HG02840 (cell line): ENCODE data around the gene ARGLU1.
"Not testable (repeated sequence)": the region's sequence is repeated elsewhere in the genome, so short reads cannot be mapped to it uniquely, and the experiment has no call there.

Experiments
- ATAC-seq: cut with Tn5 transposase; IDR thresholded peaks from one replicate; pipeline ENCODE4 v1.9.1; 2021; ENCODE audit warnings: mild to moderate bottlenecking, moderate library complexity, moderate number of reproducible peaks; ENCODE audit not compliant: unreplicated experiment, low FRiP score

The ARGLU1 gene

GRCh38 chr13:106567474-106568298, at the start of gene ARGLU1:
TSS of gene ARGLU1 (minus strand) at chr13:106568137. CDS start at chr13:106567919, 218 bp downstream.
- peak; percentile 72 for ATAC-seq

GRCh38 chr13:106617561-106617960, 49.6 kb upstream of the ARGLU1 start:
- no peak for ATAC-seq

- no peak for ATAC-seq
These were observed 48.8 kb upstream of the ARGLU1 start for GRCh38 chr13:106616729-106617128.

GRCh38 chr13:106614874-106615273, 46.9 kb upstream of the ARGLU1 start:
- no peak for ATAC-seq

GRCh38 chr13:106612688-106613087, 44.8 kb upstream of the ARGLU1 start:
- no peak for ATAC-seq

GRCh38 chr13:106610486-106610885, 42.5 kb upstream of the ARGLU1 start:
- no peak for ATAC-seq

GRCh38 chr13:106609116-106609515, 41.2 kb upstream of the ARGLU1 start:
- no peak for ATAC-seq

- no peak for ATAC-seq
These were observed 35.6 kb upstream of the ARGLU1 start for GRCh38 chr13:106603546-106603945.

- ATAC-seq: no peak
These were observed 34.2 kb upstream of the ARGLU1 start for GRCh38 chr13:106602178-106602577.

- ATAC-seq: no peak
These were observed 33.6 kb upstream of the ARGLU1 start for GRCh38 chr13:106601489-106601888.

GRCh38 chr13:106600798-106601135, 32.8 kb upstream of the ARGLU1 start:
- ATAC-seq: not testable (repeated sequence)

GRCh38 chr13:106599875-106600797, 32.2 kb upstream of the ARGLU1 start:
- no peak for ATAC-seq

GRCh38 chr13:106597749-106598395, 29.9 kb upstream of the ARGLU1 start:
- ATAC-seq: no peak

- no peak for ATAC-seq
These were observed 29.2 kb upstream of the ARGLU1 start for GRCh38 chr13:106597186-106597585.

- no peak for ATAC-seq
These were observed 28.5 kb upstream of the ARGLU1 start for GRCh38 chr13:106596275-106596937.

- ATAC-seq: no peak
These were observed 27.7 kb upstream of the ARGLU1 start for GRCh38 chr13:106595625-106596024.

GRCh38 chr13:106594980-106595379, 27.0 kb upstream of the ARGLU1 start:
- no peak for ATAC-seq

GRCh38 chr13:106593132-106593531, 25.2 kb upstream of the ARGLU1 start:
- ATAC-seq: no peak

- ATAC-seq: no peak
These were observed 23.4 kb upstream of the ARGLU1 start for GRCh38 chr13:106591299-106591698.

GRCh38 chr13:106589716-106590115, 21.8 kb upstream of the ARGLU1 start:
- ATAC-seq: no peak
